DMS114 treated with DMSO at 0.1 percent for 48 hours (cell line): ENCODE results near the gene IGFBP4.

Experiments
- DNase-seq: peaks from one replicate; lab custom pipeline; 2025; ENCODE audit not compliant: unreplicated experiment; lab: John Stamatoyannopoulos, UW

The IGFBP4 gene

DNA sequence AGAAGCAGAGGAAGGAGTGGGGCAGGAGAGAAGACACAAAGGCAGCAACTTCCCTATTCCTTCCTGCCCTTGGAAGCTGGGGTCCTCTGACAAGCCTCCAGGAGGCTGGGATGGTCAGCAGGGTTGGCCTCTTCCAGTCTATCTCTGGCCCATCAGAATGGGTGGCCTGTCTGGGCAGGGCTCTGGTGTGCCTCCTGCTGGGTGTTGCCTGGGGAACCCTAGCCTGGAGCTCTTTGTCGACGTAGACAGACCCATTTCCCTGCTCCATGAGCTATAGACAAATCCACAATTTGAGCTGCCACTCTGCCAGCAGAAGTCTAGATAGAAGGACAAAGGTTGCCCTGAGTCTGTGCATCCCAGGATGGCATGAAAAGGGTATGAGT is 11.4 kb downstream of the IGFBP4 start:
- no peak for DNase-seq

GRCh38 chr17:40456396-40456951 is 13.2 kb downstream of the IGFBP4 start:
- no peak for DNase-seq

DNA sequence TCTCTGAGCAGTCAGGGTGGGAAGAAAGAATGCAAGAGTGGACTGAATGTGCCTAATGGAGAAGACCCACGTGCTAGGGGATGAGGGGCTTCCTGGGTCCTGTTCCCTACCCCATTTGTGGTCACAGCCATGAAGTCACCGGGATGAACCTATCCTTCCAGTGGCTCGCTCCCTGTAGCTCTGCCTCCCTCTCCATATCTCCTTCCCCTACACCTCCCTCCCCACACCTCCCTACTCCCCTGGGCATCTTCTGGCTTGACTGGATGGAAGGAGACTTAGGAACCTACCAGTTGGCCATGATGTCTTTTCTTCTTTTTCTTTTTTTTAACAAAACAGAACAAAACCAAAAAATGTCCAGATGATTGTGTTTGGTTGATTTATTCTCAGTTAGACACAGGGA is 14.1 kb downstream of the IGFBP4 start:
- no peak for DNase-seq

- DNase-seq = no peak
These were observed 14.9 kb downstream of the IGFBP4 start for GRCh38 chr17:40457964-40458791.

DNA sequence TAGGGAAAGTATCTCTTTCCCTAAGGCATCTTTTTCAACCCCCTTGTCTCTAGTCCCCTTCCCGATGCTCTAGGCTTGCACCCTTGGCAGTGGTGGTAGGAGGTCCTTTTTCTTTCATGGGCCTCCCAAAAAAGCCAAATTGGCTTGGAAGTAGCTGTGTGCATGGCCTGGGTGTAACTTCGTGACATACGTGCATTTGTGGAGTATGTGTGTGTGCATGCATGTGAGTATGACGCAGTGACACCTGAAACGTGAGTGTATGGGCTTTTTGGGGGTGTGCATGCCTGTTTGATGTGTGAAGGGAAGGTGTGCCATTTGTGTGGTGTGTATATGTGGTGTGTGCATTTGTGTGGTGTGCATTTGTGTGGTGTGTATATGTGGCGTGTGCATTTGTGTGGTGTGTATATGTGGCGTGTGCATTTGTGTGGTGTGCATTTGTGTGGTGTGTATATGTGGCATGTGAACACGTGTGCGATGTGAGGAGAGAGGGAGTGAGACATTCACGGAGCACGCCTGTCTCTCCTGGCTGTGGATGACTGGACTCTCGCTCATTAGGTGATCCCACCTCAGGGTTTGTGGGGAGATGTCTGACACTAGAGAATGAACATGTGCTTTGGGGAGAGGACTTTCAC is 15.7 kb downstream of the IGFBP4 start:
- DNase-seq = no peak

DNA sequence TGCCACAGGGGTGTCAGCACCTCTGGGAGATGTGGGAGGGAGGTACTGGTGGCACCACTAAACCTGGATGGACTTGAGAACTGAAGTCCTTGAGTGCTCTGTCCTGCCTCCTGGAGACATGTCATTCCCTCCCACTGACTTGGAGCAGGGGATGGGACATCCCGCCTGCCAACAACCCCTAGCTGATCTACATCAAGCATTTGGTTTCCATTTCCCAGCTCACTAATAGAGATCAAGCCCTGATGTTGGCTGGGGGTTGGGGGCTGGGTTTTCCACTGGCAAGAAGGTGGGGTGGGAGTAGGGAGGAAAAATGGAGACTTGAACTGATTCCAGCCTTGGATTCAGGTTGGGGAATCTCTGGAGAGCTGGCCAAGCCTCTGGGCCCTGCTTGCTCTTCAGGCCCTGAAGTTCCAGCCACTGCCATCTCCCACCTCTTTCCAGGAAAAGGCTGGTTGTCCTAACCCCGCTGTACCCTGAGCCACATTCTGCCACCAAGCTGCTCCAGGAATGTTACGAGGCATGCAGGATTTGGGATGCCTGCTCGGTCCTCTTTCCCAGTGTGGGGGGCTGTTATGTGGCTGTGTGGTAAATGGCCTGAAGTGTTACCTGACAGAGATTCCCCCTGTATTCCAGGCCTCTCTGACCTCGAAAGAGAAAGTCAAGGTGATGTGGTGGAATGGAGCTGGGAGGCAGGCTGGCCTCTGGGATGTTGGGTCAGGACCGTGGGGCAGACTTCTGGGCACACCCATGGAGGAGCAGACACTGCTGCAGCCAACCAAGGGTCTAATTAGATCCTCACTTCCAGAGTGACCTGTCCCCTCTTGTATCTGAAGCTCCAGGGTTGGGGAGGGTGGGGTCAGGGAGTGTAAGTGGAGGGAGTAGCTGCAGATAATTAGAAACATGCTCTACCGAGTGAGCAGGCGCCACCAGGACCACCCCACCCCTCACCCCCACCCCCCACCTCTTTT is 16.7 kb downstream of the IGFBP4 start:
- no peak for DNase-seq

GRCh38 chr17:40460604-40460967 is 17.3 kb downstream of the IGFBP4 start:
- DNase-seq = no peak

DNA sequence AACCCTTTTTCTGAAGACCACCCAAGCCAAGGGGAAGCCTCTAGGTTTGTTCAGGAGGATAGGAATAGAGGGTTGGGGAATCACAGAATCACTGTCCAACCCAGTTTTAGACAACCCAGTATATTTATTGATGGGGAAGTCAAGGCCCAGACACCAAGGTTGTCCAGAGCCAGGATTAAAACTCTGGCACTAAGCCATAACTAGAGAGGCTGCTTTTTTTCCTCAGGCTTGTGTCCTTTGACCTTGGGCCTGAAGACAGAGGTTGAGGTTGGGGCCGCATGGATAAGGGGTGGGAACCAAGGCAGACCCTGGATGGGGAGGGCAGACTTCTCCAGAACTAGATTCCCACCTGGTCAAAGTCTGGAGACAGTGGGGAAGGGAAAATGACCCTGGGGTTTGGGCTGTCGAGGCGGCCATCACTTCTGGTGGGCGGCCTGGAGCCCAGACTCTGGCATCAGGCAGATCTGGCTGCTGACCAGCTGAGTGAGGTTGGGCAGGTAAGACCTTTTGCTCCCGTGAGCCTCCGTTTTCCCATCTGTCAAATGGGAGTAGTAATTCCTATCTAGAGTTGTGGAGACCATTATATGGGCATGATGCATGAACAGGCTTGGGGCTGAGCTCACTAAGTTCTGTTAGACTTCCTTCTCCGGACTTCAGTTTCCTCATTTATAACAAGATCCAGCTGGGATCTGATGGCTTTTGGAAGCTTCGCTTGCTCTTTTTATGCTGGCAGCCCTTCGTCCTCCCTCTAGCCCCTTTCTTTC is 17.9 kb downstream of the IGFBP4 start:
- no peak for DNase-seq

DNA sequence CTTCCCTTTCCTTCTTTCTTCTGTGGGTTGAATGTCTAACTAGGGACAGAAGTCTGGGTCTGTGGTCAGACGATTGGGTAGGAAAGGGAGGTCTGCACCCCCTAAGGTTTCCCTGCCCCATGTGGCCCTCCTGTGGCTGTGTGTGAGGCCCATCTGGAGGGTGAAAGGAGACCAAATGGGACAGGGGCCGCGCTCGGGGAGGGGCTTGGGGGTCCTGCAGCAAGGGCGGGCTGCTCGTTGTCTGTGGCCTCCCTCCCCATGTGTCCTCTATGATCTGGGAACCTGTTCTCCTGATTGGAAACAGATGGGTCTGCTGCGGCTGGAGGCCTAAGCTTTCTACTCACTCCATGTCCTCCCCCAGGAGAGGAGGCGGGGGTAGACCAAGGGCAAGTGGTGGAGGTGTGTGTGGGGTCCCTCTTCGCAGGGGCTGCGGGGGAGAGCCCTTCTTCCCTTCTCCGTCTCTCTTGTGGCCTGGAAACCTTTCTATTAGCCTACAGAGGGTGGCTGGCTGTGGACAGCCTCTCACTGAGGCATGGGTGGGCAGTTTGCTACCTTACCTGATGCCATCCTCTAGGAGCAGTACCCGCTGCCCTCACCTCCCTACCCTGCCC is 18.6 kb downstream of the IGFBP4 start:
- DNase-seq = no peak

- no peak for DNase-seq
These were observed 19.3 kb downstream of the IGFBP4 start for GRCh38 chr17:40462343-40463121.

- DNase-seq = no peak
These were observed 19.9 kb downstream of the IGFBP4 start for GRCh38 chr17:40463122-40463550.

GRCh38 chr17:40464392-40464855 is 21.2 kb downstream of the IGFBP4 start:
- DNase-seq = no peak

DNA sequence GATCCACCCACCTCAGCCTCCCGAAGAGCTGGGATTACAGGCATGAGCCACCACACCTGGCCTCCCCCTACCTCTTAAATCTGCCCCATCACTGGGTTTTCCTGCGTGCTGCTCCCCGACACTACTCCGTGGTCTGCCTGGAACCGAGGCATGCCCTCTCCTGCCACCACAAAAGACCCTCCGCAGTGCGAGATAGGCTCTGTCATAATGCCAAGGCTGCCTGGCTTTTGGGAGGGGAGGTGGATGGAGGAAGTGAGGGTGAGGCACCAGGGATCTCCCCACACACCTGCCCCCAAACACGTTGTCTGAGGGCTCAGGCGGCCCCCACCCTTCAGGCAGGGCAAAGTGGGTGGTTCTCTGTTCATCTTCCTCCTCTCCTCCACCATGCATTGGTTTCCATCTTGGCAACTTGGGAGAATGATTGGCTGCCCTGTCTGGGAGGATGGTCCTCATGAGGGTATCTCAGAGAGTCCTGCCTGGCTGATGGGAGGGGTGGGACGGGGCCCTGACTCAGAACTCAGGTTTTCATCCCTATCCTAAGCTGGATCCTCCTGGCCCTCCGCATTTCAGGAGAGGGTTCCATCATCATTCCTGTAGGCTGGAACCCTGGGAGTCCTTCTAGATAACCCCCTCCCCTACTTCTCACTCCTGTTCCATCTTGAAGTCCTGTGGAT is 23.2 kb downstream of the IGFBP4 start:
- DNase-seq = no peak

GRCh38 chr17:40467281-40467867 is 24.1 kb downstream of the IGFBP4 start:
- DNase-seq = no peak

- DNase-seq = no peak
These were observed 25.3 kb downstream of the IGFBP4 start for GRCh38 chr17:40468560-40468959.

- DNase-seq = no peak
These were observed 26.8 kb downstream of the IGFBP4 start for GRCh38 chr17:40469805-40470675.
